WTC11 (cell line): Measurements from ENCODE around the gene ZNF672. TPM values are rescaled to one million over a fixed set of nuclear protein-coding genes. Genes with fewer than 3 reads are reported as not detected.

Experiments used
- ATAC-seq: fragments of 200-7000 bp; cut with Tn5 transposase; 2 replicates; pipeline ENCODE4 v1.10.0; 2021; ENCODE audit warnings: mild to moderate bottlenecking, moderate library complexity
- CTCF ChIA-PET: fragments of 300-600 bp; sonication (Branson Sonifier 250); formaldehyde crosslinking; loops from one replicate; lab custom pipeline; 2021; ENCODE audit warnings: antibody characterized with exemption; lab: Charles Lee
- POLR2A ChIA-PET: fragments of 350-600 bp; sonication (Branson Sonifier 250); formaldehyde crosslinking; loops from one replicate; lab custom pipeline; 2021; ENCODE audit warnings: antibody characterized with exemption; lab: Charles Lee
- DNase-seq: peaks from one replicate; pipeline ENCODE4 v3.0.0; 2021; ENCODE audit warnings: low spot score
- H3K27ac Mint-ChIP-seq: 2 replicates; pipeline ENCODE4 v1.8.0; 2021; ENCODE audit warnings: mixed read lengths
- H3K27me3 Mint-ChIP-seq: 2 replicates; pipeline ENCODE4 v1.8.0; 2021; ENCODE audit warnings: low read depth, mild to moderate bottlenecking, moderate library complexity, mixed read lengths
- H3K36me3 Mint-ChIP-seq: 2 replicates; pipeline ENCODE4 v1.8.0; 2021; ENCODE audit warnings: mixed read lengths
- H3K4me1 Mint-ChIP-seq: 2 replicates; pipeline ENCODE4 v1.8.0; 2022; ENCODE audit warnings: mixed read lengths
- H3K4me3 Mint-ChIP-seq: 2 replicates; pipeline ENCODE4 v1.8.0; 2021; ENCODE audit warnings: mild to moderate bottlenecking, moderate library complexity, mixed read lengths
- H3K9me3 Mint-ChIP-seq: 2 replicates; pipeline ENCODE4 v1.8.0; 2021; ENCODE audit warnings: mixed read lengths
- CREB1 ChIP-seq: sonication (generic); formaldehyde crosslinking; IDR thresholded peaks from 2 replicates; pipeline ENCODE4 v1.8.0; 2023; ENCODE audit warnings: mild to moderate bottlenecking, missing genetic modification reagents
- CREM ChIP-seq: sonication (generic); formaldehyde crosslinking; IDR thresholded peaks from 2 replicates; pipeline ENCODE4 v1.8.1; 2022; ENCODE audit warnings: mild to moderate bottlenecking, missing genetic modification reagents, moderate library complexity
- JAZF1 ChIP-seq: fragments of 250-450 bp; sonication (Bioruptor Pico); IDR thresholded peaks from 2 replicates; pipeline ENCODE4 v1.9.0; 2021; ENCODE audit warnings: moderate library complexity, mild to moderate bottlenecking, inconsistent platforms
- PRRX2 ChIP-seq: fragments of 250-450 bp; sonication (Bioruptor Pico); IDR thresholded peaks from 2 replicates; pipeline ENCODE4 v1.8.0; 2021; ENCODE audit warnings: mild to moderate bottlenecking
- RELA ChIP-seq: sonication (generic); formaldehyde crosslinking; IDR thresholded peaks from 2 replicates; pipeline ENCODE4 v1.8.1; 2022; ENCODE audit warnings: missing genetic modification reagents, mild to moderate bottlenecking, borderline replicate concordance
- SP1 ChIP-seq: sonication (generic); formaldehyde crosslinking; conservative IDR thresholded peaks from 2 replicates; pipeline ENCODE4 v1.8.1; 2022; ENCODE audit warnings: missing genetic modification reagents
- TP53 ChIP-seq: sonication (generic); formaldehyde crosslinking; IDR thresholded peaks from 2 replicates; pipeline ENCODE4 v1.8.1; 2023; ENCODE audit warnings: mild to moderate bottlenecking, missing genetic modification reagents
- total RNA-seq: library from RNA; stranded (reverse); gene quantifications from 3 replicates; pipeline ENCODE4 v1.2.3, GENCODE V29; 2021
- TF ChIP-seq, protein P1 (sequence below): sonication (generic); formaldehyde crosslinking; IDR thresholded peaks from 2 replicates; pipeline ENCODE4 v1.8.1; 2022; ENCODE audit warnings: low read depth, mild to moderate bottlenecking, moderate library complexity, missing genetic modification reagents, borderline replicate concordance
- TF ChIP-seq, protein P2 (sequence below): sonication (generic); formaldehyde crosslinking; IDR thresholded peaks from 2 replicates; pipeline ENCODE4 v1.8.1; 2022; ENCODE audit warnings: low read depth, missing genetic modification reagents, borderline replicate concordance
- TF ChIP-seq, protein P3 (sequence below): sonication (generic); formaldehyde crosslinking; IDR thresholded peaks from 2 replicates; pipeline ENCODE4 v1.8.1; 2023; ENCODE audit warnings: mild to moderate bottlenecking, missing genetic modification reagents
- TF ChIP-seq, protein P4 (sequence below): sonication (generic); formaldehyde crosslinking; IDR thresholded peaks from 2 replicates; pipeline ENCODE4 v1.8.1; 2022; ENCODE audit warnings: missing genetic modification reagents, borderline replicate concordance
- TF ChIP-seq, protein P5 (sequence below): sonication (generic); formaldehyde crosslinking; IDR thresholded peaks from 2 replicates; pipeline ENCODE4 v1.8.0; 2022; ENCODE audit warnings: mild to moderate bottlenecking, missing genetic modification reagents
- TF ChIP-seq, protein P6 (sequence below): fragments of 250-450 bp; sonication (Bioruptor Pico); IDR thresholded peaks from 2 replicates; pipeline ENCODE4 v1.9.0; 2021; ENCODE audit warnings: mild to moderate bottlenecking

Gene ZNF672
- total RNA-seq, 1 experiment from 2014 or later: 37.9 TPM

DNA sequence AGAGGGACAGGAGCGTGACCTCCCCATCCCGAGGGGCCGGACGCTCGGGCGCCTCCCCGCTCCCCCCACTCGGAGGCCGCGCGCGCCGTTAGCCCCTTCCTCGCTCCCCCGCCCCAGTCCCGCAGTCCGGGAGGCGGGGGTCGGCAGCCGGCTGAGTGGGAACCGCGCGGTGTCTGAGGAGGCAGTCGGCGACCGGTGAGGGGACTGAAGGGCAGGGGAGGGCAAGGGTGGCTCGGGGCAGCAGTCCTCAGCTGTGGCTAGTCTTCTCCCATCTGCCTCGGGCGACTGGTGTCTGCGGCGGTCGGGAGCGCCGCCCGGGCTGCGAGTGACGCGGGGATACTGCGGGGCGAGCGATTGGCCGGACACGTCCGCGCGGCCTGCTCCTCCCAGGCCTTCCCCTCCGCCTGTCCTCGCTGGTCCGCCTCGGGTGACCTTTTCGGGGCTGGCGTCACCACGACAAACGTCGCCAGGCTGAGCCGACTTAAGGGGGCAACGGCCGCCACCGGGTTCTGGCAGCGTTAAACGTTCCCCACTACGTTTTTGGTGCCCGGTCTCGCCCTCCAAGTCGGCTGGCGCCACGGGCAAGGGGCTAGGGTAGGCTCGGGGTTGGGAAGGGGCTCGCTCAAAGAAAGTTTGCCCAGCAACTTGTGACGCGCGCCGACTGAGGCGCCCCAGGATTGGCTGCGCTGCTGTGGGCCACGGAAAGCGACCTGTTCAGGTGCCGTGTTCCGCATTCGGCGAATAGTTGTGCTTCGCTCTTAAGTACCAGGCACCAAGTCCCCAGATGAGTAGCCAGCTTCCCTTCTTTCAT, 538 bp downstream of the ZNF672 start (continued):
- peak; percentile 75; the same call in 1 of the 2 replicates for TF ChIP-seq CREM
- no peak; the same call in 1 of the 2 replicates for TF ChIP-seq CREB1 (CRISPR knock-in tag)
- 0 out of 2 replicates have a peak, but pooled peaks have one; percentile 43 for TF ChIP-seq RELA
- TF ChIP-seq, all 79 proteins: peak for 15

DNA sequence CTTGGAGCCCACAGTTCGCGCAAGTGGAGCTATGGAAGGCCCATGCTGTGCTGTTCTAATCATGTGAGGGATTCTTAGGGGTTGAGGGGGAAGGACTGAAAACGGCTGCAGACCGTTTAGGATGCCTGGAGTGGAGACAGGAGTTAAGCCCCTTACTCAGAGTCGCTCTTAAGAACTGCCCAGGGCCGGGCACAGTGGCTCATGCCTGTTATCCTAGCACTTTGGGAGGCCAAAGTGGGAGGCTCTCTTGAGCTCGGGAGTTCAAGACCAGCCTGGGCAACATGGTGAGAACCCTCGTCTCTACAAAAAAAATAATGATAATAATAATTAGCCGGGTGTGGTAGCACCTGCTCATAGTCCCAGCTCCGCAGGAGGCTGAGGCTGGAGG, 1.1 kb downstream of the ZNF672 start:
- no peaks in the 10 kb centered on the region for H3K9me3 Mint-ChIP-seq
- no peaks in the 10 kb centered on the region for H3K27me3 Mint-ChIP-seq
- H3K4me3 Mint-ChIP-seq: no peak overlapping the region
- DNase-seq (no peak), ATAC-seq (0 out of 2 replicates have a peak, but pooled peaks have one; percentile 0)
- H3K27ac Mint-ChIP-seq: peak overlapping the region; percentile 99
- peaks cover 4% of the 10 kb centered on the region for H3K4me1 Mint-ChIP-seq
- H3K36me3 Mint-ChIP-seq: no peaks in the 10 kb centered on the region
- ChIA-PET POLR2A (interaction anchor here (1.5 to 3.4 kb wide), 4 partner anchors 14 to 67 kb away, joined by 6 to 35 read pairs (median 12); partner anchors contain the start of genes PGBD2, SH3BP5L and ZNF692), CTCF (interaction anchor here (1.7 to 3.5 kb wide), 3 partner anchors 13 to 27 kb away, joined by 7 to 53 read pairs (median 29); partner anchors contain the start of genes SH3BP5L and ZNF692)
- TF ChIP-seq PRRX2 (CRISPR knock-in tag) (no peak), TP53 (CRISPR knock-in tag) (no peak), JAZF1 (CRISPR knock-in tag) (no peak), CREB1 (CRISPR knock-in tag) (no peak), SP1 (CRISPR knock-in tag) (no peak)
- TF ChIP-seq, protein P1, sequence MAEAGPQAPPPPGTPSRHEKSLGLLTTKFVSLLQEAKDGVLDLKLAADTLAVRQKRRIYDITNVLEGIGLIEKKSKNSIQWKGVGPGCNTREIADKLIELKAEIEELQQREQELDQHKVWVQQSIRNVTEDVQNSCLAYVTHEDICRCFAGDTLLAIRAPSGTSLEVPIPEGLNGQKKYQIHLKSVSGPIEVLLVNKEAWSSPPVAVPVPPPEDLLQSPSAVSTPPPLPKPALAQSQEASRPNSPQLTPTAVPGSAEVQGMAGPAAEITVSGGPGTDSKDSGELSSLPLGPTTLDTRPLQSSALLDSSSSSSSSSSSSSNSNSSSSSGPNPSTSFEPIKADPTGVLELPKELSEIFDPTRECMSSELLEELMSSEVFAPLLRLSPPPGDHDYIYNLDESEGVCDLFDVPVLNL (CRISPR knock-in tag): no peak
- TF ChIP-seq, protein P2, sequence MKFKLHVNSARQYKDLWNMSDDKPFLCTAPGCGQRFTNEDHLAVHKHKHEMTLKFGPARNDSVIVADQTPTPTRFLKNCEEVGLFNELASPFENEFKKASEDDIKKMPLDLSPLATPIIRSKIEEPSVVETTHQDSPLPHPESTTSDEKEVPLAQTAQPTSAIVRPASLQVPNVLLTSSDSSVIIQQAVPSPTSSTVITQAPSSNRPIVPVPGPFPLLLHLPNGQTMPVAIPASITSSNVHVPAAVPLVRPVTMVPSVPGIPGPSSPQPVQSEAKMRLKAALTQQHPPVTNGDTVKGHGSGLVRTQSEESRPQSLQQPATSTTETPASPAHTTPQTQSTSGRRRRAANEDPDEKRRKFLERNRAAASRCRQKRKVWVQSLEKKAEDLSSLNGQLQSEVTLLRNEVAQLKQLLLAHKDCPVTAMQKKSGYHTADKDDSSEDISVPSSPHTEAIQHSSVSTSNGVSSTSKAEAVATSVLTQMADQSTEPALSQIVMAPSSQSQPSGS: no peak
- TF ChIP-seq, protein P3, sequence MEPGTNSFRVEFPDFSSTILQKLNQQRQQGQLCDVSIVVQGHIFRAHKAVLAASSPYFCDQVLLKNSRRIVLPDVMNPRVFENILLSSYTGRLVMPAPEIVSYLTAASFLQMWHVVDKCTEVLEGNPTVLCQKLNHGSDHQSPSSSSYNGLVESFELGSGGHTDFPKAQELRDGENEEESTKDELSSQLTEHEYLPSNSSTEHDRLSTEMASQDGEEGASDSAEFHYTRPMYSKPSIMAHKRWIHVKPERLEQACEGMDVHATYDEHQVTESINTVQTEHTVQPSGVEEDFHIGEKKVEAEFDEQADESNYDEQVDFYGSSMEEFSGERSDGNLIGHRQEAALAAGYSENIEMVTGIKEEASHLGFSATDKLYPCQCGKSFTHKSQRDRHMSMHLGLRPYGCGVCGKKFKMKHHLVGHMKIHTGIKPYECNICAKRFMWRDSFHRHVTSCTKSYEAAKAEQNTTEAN (CRISPR knock-in tag): no peak
- TF ChIP-seq, protein P4, sequence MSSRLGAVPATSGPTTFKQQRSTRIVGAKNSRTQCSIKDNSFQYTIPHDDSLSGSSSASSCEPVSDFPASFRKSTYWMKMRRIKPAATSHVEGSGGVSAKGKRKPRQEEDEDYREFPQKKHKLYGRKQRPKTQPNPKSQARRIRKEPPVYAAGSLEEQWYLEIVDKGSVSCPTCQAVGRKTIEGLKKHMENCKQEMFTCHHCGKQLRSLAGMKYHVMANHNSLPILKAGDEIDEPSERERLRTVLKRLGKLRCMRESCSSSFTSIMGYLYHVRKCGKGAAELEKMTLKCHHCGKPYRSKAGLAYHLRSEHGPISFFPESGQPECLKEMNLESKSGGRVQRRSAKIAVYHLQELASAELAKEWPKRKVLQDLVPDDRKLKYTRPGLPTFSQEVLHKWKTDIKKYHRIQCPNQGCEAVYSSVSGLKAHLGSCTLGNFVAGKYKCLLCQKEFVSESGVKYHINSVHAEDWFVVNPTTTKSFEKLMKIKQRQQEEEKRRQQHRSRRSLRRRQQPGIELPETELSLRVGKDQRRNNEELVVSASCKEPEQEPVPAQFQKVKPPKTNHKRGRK: no peak
- TF ChIP-seq, protein P5, sequence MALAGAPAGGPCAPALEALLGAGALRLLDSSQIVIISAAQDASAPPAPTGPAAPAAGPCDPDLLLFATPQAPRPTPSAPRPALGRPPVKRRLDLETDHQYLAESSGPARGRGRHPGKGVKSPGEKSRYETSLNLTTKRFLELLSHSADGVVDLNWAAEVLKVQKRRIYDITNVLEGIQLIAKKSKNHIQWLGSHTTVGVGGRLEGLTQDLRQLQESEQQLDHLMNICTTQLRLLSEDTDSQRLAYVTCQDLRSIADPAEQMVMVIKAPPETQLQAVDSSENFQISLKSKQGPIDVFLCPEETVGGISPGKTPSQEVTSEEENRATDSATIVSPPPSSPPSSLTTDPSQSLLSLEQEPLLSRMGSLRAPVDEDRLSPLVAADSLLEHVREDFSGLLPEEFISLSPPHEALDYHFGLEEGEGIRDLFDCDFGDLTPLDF (CRISPR knock-in tag): no peak
- TF ChIP-seq, protein P6, sequence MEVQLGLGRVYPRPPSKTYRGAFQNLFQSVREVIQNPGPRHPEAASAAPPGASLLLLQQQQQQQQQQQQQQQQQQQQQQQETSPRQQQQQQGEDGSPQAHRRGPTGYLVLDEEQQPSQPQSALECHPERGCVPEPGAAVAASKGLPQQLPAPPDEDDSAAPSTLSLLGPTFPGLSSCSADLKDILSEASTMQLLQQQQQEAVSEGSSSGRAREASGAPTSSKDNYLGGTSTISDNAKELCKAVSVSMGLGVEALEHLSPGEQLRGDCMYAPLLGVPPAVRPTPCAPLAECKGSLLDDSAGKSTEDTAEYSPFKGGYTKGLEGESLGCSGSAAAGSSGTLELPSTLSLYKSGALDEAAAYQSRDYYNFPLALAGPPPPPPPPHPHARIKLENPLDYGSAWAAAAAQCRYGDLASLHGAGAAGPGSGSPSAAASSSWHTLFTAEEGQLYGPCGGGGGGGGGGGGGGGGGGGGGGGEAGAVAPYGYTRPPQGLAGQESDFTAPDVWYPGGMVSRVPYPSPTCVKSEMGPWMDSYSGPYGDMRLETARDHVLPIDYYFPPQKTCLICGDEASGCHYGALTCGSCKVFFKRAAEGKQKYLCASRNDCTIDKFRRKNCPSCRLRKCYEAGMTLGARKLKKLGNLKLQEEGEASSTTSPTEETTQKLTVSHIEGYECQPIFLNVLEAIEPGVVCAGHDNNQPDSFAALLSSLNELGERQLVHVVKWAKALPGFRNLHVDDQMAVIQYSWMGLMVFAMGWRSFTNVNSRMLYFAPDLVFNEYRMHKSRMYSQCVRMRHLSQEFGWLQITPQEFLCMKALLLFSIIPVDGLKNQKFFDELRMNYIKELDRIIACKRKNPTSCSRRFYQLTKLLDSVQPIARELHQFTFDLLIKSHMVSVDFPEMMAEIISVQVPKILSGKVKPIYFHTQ (CRISPR knock-in tag): no peak
- TF ChIP-seq, all 79 proteins: peak for 0
